ENCODE results near the gene KLHDC9.

KLHDC9 gene

GRCh38 chr1:161083748-161084596 is 14.2 kb upstream of the KLHDC9 start:
- no peak overlapping the region for H3K4me3 ChIP-seq (ENCODE audit: low read length)
- TF ChIP-seq ZNF274 (IDR thresholded peaks at IDR 0.05; ENCODE audit: low read depth, low read length) = no peak

GRCh38 chr1:161084597-161084988 is 13.6 kb upstream of the KLHDC9 start:
- no peak overlapping the region for H3K4me3 ChIP-seq (ENCODE audit: low read length)
- no peak for TF ChIP-seq ZNF274 (IDR thresholded peaks at IDR 0.05; ENCODE audit: low read depth, low read length)

GRCh38 chr1:161085165-161085564 is 13.0 kb upstream of the KLHDC9 start:
- no peak overlapping the region for H3K4me3 ChIP-seq (ENCODE audit: low read length)
- no peak for TF ChIP-seq ZNF274 (IDR thresholded peaks at IDR 0.05; ENCODE audit: low read depth, low read length)

GRCh38 chr1:161086457-161086856 is 11.7 kb upstream of the KLHDC9 start:
- TF ChIP-seq ZNF274 (IDR thresholded peaks at IDR 0.05; ENCODE audit: low read depth, low read length) = no peak
- H3K4me3 ChIP-seq (ENCODE audit: low read length) = no peak overlapping the region

GRCh38 chr1:161088587-161089110 is 9.5 kb upstream of the KLHDC9 start:
- no peak overlapping the region for H3K4me3 ChIP-seq (ENCODE audit: low read length)
- no peak for TF ChIP-seq ZNF274 (IDR thresholded peaks at IDR 0.05; ENCODE audit: low read depth, low read length)

GRCh38 chr1:161089251-161089924 is 8.8 kb upstream of the KLHDC9 start, which contains the start of gene NECTIN4:
Gene NECTIN4, minus strand, starts transcription at chr1:161089558. Its CDS starts 262 bp downstream, at chr1:161089296.
- H3K4me3 ChIP-seq (ENCODE audit: low read length) = no peak within 1 kb of the TSS
- no peak for TF ChIP-seq ZNF274 (IDR thresholded peaks at IDR 0.05; ENCODE audit: low read depth, low read length)

GRCh38 chr1:161089938-161090337 is 8.2 kb upstream of the KLHDC9 start:
- H3K4me3 ChIP-seq (ENCODE audit: low read length) = no peak overlapping the region
- TF ChIP-seq ZNF274 (IDR thresholded peaks at IDR 0.05; ENCODE audit: low read depth, low read length) = no peak

GRCh38 chr1:161090617-161091016 is 7.5 kb upstream of the KLHDC9 start:
- TF ChIP-seq ZNF274 (IDR thresholded peaks at IDR 0.05; ENCODE audit: low read depth, low read length) = no peak
- no peak overlapping the region for H3K4me3 ChIP-seq (ENCODE audit: low read length)

GRCh38 chr1:161091093-161091492 is 7.1 kb upstream of the KLHDC9 start:
- no peak for TF ChIP-seq ZNF274 (IDR thresholded peaks at IDR 0.05; ENCODE audit: low read depth, low read length)
- no peak overlapping the region for H3K4me3 ChIP-seq (ENCODE audit: low read length)

GRCh38 chr1:161091796-161092507 is 6.2 kb upstream of the KLHDC9 start:
- no peak overlapping the region for H3K4me3 ChIP-seq (ENCODE audit: low read length)
- no peak for TF ChIP-seq ZNF274 (IDR thresholded peaks at IDR 0.05; ENCODE audit: low read depth, low read length)

GRCh38 chr1:161092621-161093028 is 5.5 kb upstream of the KLHDC9 start:
- no peak for TF ChIP-seq ZNF274 (IDR thresholded peaks at IDR 0.05; ENCODE audit: low read depth, low read length)
- no peak overlapping the region for H3K4me3 ChIP-seq (ENCODE audit: low read length)

- H3K4me3 ChIP-seq (ENCODE audit: low read length) = no peak overlapping the region
- no peak for TF ChIP-seq ZNF274 (IDR thresholded peaks at IDR 0.05; ENCODE audit: low read depth, low read length)
These were observed 3.7 kb upstream of the KLHDC9 start for GRCh38 chr1:161094481-161094880.

- no peak overlapping the region for H3K4me3 ChIP-seq (ENCODE audit: low read length)
- TF ChIP-seq ZNF274 (IDR thresholded peaks at IDR 0.05; ENCODE audit: low read depth, low read length) = no peak
These were observed 2.9 kb upstream of the KLHDC9 start for GRCh38 chr1:161095230-161095629.

- TF ChIP-seq ZNF274 (IDR thresholded peaks at IDR 0.05; ENCODE audit: low read depth, low read length) = no peak
- H3K4me3 ChIP-seq (ENCODE audit: low read length) = no peak overlapping the region; the same call in 1 of the 2 replicates
These were observed 2.1 kb upstream of the KLHDC9 start for GRCh38 chr1:161096015-161096414.
